ENCODE data around the gene CEACAM4.

DNA sequence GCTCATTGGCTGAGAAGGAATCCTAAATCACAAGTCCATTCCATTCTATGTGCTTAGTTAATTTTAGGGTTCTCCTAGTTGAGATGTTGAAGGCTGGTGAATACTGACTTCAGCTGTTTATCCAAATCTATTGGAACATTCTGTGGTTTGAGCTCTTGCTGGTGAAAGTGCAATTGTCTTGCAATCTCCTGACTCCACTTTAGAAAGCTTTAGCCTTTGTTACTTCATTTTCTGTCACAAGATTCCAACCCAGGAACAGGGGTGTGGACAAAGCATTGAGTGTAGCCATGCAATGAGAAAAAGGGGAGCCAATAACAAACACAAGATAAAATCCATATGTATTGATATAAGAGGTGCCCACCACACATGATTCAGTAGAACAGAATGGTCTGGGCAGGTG lies 35.9 kb downstream of the CEACAM4 start:
- no peak for TF ChIP-seq EZH2phosphoT487 (IDR thresholded peaks at IDR 0.05; ENCODE audit: borderline replicate concordance)
- TF ChIP-seq, protein P1, sequence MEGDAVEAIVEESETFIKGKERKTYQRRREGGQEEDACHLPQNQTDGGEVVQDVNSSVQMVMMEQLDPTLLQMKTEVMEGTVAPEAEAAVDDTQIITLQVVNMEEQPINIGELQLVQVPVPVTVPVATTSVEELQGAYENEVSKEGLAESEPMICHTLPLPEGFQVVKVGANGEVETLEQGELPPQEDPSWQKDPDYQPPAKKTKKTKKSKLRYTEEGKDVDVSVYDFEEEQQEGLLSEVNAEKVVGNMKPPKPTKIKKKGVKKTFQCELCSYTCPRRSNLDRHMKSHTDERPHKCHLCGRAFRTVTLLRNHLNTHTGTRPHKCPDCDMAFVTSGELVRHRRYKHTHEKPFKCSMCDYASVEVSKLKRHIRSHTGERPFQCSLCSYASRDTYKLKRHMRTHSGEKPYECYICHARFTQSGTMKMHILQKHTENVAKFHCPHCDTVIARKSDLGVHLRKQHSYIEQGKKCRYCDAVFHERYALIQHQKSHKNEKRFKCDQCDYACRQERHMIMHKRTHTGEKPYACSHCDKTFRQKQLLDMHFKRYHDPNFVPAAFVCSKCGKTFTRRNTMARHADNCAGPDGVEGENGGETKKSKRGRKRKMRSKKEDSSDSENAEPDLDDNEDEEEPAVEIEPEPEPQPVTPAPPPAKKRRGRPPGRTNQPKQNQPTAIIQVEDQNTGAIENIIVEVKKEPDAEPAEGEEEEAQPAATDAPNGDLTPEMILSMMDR (conservative IDR thresholded peaks at IDR 0.05; ENCODE audit: low read length), result no peak
